Loucy (cell line): Measurements from ENCODE around the gene AKAIN1.

Experiments
- H2AFZ ChIP-seq: fragments of 200-600 bp; sonication (generic); 2 replicates; pipeline ENCODE4 v1.6.0; 2016; ENCODE audit warnings: antibody characterized with exemption, mild to moderate bottlenecking, low read length, moderate library complexity
- H3F3A ChIP-seq: fragments of 200-600 bp; 2 replicates; pipeline ENCODE4 v1.6.0; 2016; ENCODE audit warnings: antibody characterized with exemption, low read depth, mild to moderate bottlenecking
- H3K27me3 ChIP-seq: fragments of 200-600 bp; sonication (generic); 2 replicates; pipeline ENCODE4 v1.6.1; 2014; ENCODE audit warnings: low read length, mild to moderate bottlenecking; ENCODE audit not compliant: insufficient read depth, poor library complexity, severe bottlenecking
- H3K36me3 ChIP-seq: fragments of 200-600 bp; sonication (generic); 2 replicates; pipeline ENCODE4 v1.6.1; 2016; ENCODE audit warnings: low read length; ENCODE audit not compliant: insufficient read depth
- H3K4me1 ChIP-seq: fragments of 200-600 bp; sonication (generic); 2 replicates; pipeline ENCODE4 v1.5.1; 2014; ENCODE audit warnings: low read length, mild to moderate bottlenecking; ENCODE audit not compliant: insufficient read depth, poor library complexity, severe bottlenecking
- H3K4me2 ChIP-seq: fragments of 200-600 bp; sonication (generic); 2 replicates; pipeline ENCODE4 v1.6.0; 2014; ENCODE audit warnings: antibody characterized with exemption, low read length, low read depth, mild to moderate bottlenecking; ENCODE audit not compliant: poor library complexity, severe bottlenecking
- H3K4me3 ChIP-seq: fragments of 200-600 bp; sonication (generic); 2 replicates; pipeline ENCODE4 v1.5.1; 2014; ENCODE audit warnings: low read length, mild to moderate bottlenecking, mixed read lengths; ENCODE audit not compliant: poor library complexity, severe bottlenecking
- H3K79me2 ChIP-seq: fragments of 200-600 bp; sonication (generic); 2 replicates; pipeline ENCODE4 v1.6.1; 2014; ENCODE audit warnings: low read length; ENCODE audit not compliant: insufficient read depth
- H3K9ac ChIP-seq: fragments of 200-600 bp; sonication (generic); 2 replicates; pipeline ENCODE4 v1.6.0; 2014; ENCODE audit warnings: mild to moderate bottlenecking, low read depth, low read length, moderate library complexity; ENCODE audit not compliant: poor library complexity, severe bottlenecking
- H3K9me2 ChIP-seq: fragments of 200-600 bp; sonication (generic); replicated peaks from 2 replicates; pipeline ENCODE4 v1.6.1; 2016; ENCODE audit warnings: low read depth, low read length, mixed read lengths
- H3K9me3 ChIP-seq: fragments of 200-600 bp; sonication (generic); 2 replicates; pipeline ENCODE4 v1.6.1; 2014; ENCODE audit warnings: mild to moderate bottlenecking, antibody characterized with exemption, low read length, low read depth; ENCODE audit not compliant: insufficient read depth
- H4K20me1 ChIP-seq: fragments of 200-600 bp; sonication (generic); 2 replicates; pipeline ENCODE4 v1.6.0; 2014; ENCODE audit warnings: antibody characterized with exemption, low read length, mild to moderate bottlenecking; ENCODE audit not compliant: insufficient read depth, poor library complexity, severe bottlenecking
- EZH2phosphoT487 ChIP-seq: fragments of 200-600 bp; IDR thresholded peaks from 2 replicates; pipeline ENCODE4 v1.6.1; 2018; ENCODE audit warnings: antibody characterized with exemption, mild to moderate bottlenecking, moderate library complexity, borderline replicate concordance
- TF ChIP-seq, protein P1 (sequence below): fragments of 200-600 bp; sonication (generic); conservative IDR thresholded peaks from 2 replicates; pipeline ENCODE4 v1.5.1; 2014; ENCODE audit warnings: mild to moderate bottlenecking, antibody characterized with exemption, low read length

Gene AKAIN1

DNA sequence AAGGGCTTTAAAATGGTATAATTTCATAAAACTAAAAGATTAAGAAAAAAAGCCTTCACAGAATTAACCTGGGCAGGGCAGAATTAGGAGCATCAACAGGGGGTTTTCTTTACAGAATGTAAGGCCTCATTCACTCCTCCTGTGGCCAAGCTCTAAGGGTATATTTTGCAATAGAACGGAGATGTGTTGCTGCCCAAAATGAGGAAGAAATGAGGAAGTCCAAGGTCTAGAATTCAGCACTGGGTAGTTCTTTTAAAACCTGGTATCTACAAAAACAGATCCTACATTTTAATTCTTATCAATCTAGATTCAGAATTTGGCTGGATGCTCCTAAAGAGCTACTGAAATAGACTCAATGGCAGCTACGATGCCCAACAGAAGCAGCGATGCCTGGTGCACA lies 101.8 kb downstream of the AKAIN1 start:
- Histone ChIP-seq H3K36me3 (no peaks in the 10 kb centered on the region), H3F3A (no peaks in the 10 kb centered on the region), H3K27me3 (no peaks in the 10 kb centered on the region), H3K79me2 (no peaks in the 10 kb centered on the region), H3K9ac (no peak overlapping the region), H3K9me2 (no peaks in the 10 kb centered on the region), H3K9me3 (no peaks in the 10 kb centered on the region), H3K4me2 (no peak overlapping the region), H2AFZ (no peak overlapping the region), H3K4me1 (no peaks in the 10 kb centered on the region), H4K20me1 (no peaks in the 10 kb centered on the region), H3K4me3 (no peak overlapping the region)
- no peak for TF ChIP-seq EZH2phosphoT487
- TF ChIP-seq, protein P1, sequence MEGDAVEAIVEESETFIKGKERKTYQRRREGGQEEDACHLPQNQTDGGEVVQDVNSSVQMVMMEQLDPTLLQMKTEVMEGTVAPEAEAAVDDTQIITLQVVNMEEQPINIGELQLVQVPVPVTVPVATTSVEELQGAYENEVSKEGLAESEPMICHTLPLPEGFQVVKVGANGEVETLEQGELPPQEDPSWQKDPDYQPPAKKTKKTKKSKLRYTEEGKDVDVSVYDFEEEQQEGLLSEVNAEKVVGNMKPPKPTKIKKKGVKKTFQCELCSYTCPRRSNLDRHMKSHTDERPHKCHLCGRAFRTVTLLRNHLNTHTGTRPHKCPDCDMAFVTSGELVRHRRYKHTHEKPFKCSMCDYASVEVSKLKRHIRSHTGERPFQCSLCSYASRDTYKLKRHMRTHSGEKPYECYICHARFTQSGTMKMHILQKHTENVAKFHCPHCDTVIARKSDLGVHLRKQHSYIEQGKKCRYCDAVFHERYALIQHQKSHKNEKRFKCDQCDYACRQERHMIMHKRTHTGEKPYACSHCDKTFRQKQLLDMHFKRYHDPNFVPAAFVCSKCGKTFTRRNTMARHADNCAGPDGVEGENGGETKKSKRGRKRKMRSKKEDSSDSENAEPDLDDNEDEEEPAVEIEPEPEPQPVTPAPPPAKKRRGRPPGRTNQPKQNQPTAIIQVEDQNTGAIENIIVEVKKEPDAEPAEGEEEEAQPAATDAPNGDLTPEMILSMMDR = no peak

DNA sequence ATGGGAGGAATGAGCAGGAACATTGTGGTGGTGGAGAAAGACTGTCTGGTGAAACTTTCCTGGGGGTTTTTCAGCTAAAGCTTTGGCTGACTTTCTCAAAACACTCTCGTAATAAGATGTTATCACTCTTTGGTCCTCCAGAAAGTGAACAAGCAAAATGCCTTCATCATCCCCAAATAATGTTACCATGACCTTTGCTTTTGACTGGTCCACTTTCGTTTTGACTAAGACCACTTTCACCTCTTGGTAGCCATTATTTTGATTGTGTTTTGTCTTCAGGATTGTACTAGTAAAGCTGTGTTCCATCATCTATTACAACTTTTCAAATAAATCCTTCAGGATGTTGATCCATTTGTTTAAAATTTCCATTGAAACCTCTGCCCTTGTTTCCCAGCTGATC lies 103.2 kb downstream of the AKAIN1 start:
- Histone ChIP-seq H2AFZ (no peak overlapping the region), H3K36me3 (no peaks in the 10 kb centered on the region), H3F3A (no peaks in the 10 kb centered on the region), H3K4me3 (no peak overlapping the region), H3K9me3 (no peaks in the 10 kb centered on the region), H3K79me2 (no peaks in the 10 kb centered on the region), H3K4me2 (no peak overlapping the region), H3K9ac (no peak overlapping the region), H3K9me2 (no peaks in the 10 kb centered on the region), H4K20me1 (no peaks in the 10 kb centered on the region), H3K27me3 (no peaks in the 10 kb centered on the region), H3K4me1 (no peaks in the 10 kb centered on the region)
- TF ChIP-seq, protein P1 = no peak
